ENCODE data around the gene HIGD2B.
A peak's percentile ranks its signal among the peaks of the same experiment; 100 is the strongest.
"Not testable (repeated sequence)": the region's sequence is repeated elsewhere in the genome, so short reads cannot be mapped to it uniquely, and the experiment has no call there.

Gene HIGD2B

DNA sequence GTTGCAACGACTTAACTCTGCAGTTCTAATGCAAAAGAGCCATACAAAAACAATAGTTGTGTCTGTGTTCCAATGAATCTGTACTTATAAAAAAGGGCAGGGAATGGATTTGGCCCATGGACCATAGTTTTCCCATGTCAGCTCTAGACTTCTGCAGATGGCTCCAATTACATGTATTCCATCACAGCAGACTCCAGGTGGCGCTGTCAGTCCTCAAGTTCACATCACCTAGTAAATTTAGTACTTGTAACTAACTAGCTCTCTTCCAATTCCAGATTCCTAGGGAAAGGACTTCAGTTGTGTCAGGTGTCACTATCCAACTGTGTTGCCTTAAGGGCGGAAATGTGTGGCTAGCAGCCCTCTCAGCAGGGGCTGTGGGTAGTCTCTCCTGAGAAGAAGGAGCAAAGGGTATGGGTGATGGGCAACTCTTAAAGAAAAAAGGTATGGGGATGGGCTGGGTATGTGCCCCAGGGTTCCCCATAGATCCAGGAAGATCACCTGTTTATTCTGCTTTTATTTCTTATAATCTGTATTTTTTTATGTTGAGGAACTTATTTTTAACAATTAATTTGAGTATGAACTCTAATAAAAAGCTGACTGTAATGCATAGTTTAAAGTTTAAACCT, 36.2 kb upstream of the HIGD2B start:
- H3K9me3 ChIP-seq (ENCODE audit: low read length), result no peaks in the 10 kb centered on the region
- no peaks in the 10 kb centered on the region for H3K27me3 ChIP-seq (ENCODE audit: insufficient read depth, low read length)
- no peak overlapping the region for H3K27ac ChIP-seq (ENCODE audit: low read depth, low read length, poor library complexity, severe bottlenecking)
- H3K4me1 ChIP-seq (ENCODE audit: insufficient read depth, low read length, severe bottlenecking), result no peaks in the 10 kb centered on the region
- no peak overlapping the region for H3K9ac ChIP-seq (ENCODE audit: low read length)
- no peaks in the 10 kb centered on the region for H3K9me2 ChIP-seq (ENCODE audit: low read depth, low read length)
- no peak for TF ChIP-seq EZH2 (IDR thresholded peaks at IDR 0.05; ENCODE audit: borderline replicate concordance, low read length)
- TF ChIP-seq CTCF (IDR thresholded peaks at IDR 0.05; ENCODE audit: low read length), result peak; percentile 88
- no peak overlapping the region for H3K4me3 ChIP-seq (ENCODE audit: low read depth, low read length, poor library complexity, severe bottlenecking)
- H3K36me3 ChIP-seq (ENCODE audit: insufficient read depth, low read length), result peaks cover 11% of the 10 kb centered on the region; the same call in 1 of the 2 replicates
- no peak overlapping the region for H3K4me2 ChIP-seq (ENCODE audit: low read length)
- no peak overlapping the region for H2AFZ ChIP-seq (ENCODE audit: low read length)
- no peaks in the 10 kb centered on the region for H3F3A ChIP-seq (ENCODE audit: insufficient read depth, low read length)
- H3K79me2 ChIP-seq (ENCODE audit: insufficient read depth, low read length), result no peaks in the 10 kb centered on the region
- no peaks in the 10 kb centered on the region for H4K20me1 ChIP-seq (ENCODE audit: insufficient read depth, low read length)

- H3K9me2 ChIP-seq (ENCODE audit: low read depth, low read length); H3K27ac ChIP-seq (ENCODE audit: low read depth, low read length, poor library complexity, severe bottlenecking); H3F3A ChIP-seq (ENCODE audit: insufficient read depth, low read length); H3K27me3 ChIP-seq (ENCODE audit: insufficient read depth, low read length); H3K4me1 ChIP-seq (ENCODE audit: insufficient read depth, low read length, severe bottlenecking); H3K36me3 ChIP-seq (ENCODE audit: insufficient read depth, low read length); H3K79me2 ChIP-seq (ENCODE audit: insufficient read depth, low read length); H3K9me3 ChIP-seq (ENCODE audit: low read length); H3K4me2 ChIP-seq (ENCODE audit: low read length); H4K20me1 ChIP-seq (ENCODE audit: insufficient read depth, low read length); H2AFZ ChIP-seq (ENCODE audit: low read length); H3K4me3 ChIP-seq (ENCODE audit: low read depth, low read length, poor library complexity, severe bottlenecking); H3K9ac ChIP-seq (ENCODE audit: low read length): not testable (repeated sequence)
Observed at GRCh38 chr15:72708551-72709303, 22.7 kb upstream of the HIGD2B start.

GRCh38 chr15:72706266-72706665, 20.3 kb upstream of the HIGD2B start:
- Histone ChIP-seq H3K9ac (ENCODE audit: low read length) (no peak overlapping the region), H3K4me1 (ENCODE audit: insufficient read depth, low read length, severe bottlenecking) (no peaks in the 10 kb centered on the region), H2AFZ (ENCODE audit: low read length) (no peak overlapping the region), H4K20me1 (ENCODE audit: insufficient read depth, low read length) (no peaks in the 10 kb centered on the region), H3K4me3 (ENCODE audit: low read depth, low read length, poor library complexity, severe bottlenecking) (no peak overlapping the region), H3K27me3 (ENCODE audit: insufficient read depth, low read length) (no peaks in the 10 kb centered on the region), H3K9me3 (ENCODE audit: low read length) (no peaks in the 10 kb centered on the region), H3K9me2 (ENCODE audit: low read depth, low read length) (no peaks in the 10 kb centered on the region), H3K79me2 (ENCODE audit: insufficient read depth, low read length) (no peaks in the 10 kb centered on the region), H3K4me2 (ENCODE audit: low read length) (no peak overlapping the region), H3K36me3 (ENCODE audit: insufficient read depth, low read length) (no peaks in the 10 kb centered on the region), H3K27ac (ENCODE audit: low read depth, low read length, poor library complexity, severe bottlenecking) (no peak overlapping the region), H3F3A (ENCODE audit: insufficient read depth, low read length) (no peaks in the 10 kb centered on the region)
- TF ChIP-seq CTCF (IDR thresholded peaks at IDR 0.05; ENCODE audit: low read length) (no peak), EZH2 (IDR thresholded peaks at IDR 0.05; ENCODE audit: borderline replicate concordance, low read length) (no peak)
